ENCODE data around the gene EEF1AKMT3.

EEF1AKMT3 gene

GRCh38 chr12:57749061-57749460, 23.4 kb upstream of the EEF1AKMT3 start:
- no peak for TF ChIP-seq CTCF (conservative IDR thresholded peaks at IDR 0.05)
- TF ChIP-seq ZFX (IDR thresholded peaks at IDR 0.05), result no peak
- H3K27ac ChIP-seq, result no peak overlapping the region

DNA sequence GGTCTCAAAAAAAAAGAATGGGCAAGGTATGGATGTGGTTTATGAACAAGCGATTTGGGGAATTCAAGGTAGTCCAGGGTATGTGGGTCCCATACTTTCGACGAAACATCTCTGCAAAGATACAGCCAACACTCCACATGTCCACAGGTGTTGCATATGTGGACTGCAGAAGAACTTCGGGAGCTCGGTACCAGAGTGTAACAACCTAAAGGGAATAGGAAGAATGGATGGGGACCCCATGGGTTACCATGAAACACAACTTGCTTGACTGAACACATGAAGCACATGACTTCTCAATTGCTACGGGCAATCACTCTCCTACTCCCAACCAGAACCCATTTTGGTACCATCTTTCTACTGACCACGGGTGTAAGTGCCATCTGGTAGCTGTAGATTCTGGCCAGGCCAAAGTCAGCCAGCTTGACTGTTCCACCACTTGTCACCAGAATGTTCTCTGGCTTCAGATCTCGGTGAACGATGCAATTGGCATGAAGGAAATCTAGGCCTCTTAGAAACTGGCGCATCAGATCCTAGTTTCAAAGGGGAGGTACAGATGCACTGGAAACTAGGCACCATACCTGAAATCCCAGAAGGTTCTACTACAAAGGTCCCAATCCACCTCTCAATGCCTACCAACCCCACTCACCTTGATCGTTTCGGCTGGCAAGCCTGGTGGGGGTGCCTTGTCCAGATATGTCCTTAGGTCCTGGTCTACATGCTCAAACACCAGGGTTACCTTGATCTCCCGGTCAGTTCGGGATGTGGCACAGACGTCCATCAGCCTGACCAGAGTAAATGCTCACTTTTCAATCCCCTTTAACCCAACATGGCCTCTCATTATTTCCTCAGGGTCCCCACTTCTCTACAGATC, 21.6 kb upstream of the EEF1AKMT3 start:
- TF ChIP-seq CTCF (conservative IDR thresholded peaks at IDR 0.05) (no peak), ZFX (IDR thresholded peaks at IDR 0.05) (no peak)
- peak overlapping the region; percentile 92 for H3K27ac ChIP-seq

DNA sequence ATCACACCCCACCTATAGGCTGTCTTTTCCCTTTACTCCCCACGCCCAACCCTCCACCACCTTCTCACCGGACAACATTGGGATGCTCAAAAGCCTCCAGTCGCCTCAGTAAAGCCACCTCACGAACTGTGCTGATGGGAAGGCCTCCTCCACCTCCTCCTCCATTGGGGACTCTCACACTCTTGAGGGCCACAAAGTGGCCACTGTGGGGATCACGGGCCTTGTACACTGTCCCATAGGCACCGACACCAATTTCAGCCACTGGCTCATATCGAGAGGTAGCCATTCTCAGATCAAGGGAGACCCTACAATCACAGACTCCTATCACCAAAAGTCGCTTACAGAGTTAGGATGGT, 21.0 kb upstream of the EEF1AKMT3 start:
- TF ChIP-seq ZFX (IDR thresholded peaks at IDR 0.05) (no peak), CTCF (conservative IDR thresholded peaks at IDR 0.05) (no peak)
- H3K27ac ChIP-seq, result peak overlapping the region; percentile 92

DNA sequence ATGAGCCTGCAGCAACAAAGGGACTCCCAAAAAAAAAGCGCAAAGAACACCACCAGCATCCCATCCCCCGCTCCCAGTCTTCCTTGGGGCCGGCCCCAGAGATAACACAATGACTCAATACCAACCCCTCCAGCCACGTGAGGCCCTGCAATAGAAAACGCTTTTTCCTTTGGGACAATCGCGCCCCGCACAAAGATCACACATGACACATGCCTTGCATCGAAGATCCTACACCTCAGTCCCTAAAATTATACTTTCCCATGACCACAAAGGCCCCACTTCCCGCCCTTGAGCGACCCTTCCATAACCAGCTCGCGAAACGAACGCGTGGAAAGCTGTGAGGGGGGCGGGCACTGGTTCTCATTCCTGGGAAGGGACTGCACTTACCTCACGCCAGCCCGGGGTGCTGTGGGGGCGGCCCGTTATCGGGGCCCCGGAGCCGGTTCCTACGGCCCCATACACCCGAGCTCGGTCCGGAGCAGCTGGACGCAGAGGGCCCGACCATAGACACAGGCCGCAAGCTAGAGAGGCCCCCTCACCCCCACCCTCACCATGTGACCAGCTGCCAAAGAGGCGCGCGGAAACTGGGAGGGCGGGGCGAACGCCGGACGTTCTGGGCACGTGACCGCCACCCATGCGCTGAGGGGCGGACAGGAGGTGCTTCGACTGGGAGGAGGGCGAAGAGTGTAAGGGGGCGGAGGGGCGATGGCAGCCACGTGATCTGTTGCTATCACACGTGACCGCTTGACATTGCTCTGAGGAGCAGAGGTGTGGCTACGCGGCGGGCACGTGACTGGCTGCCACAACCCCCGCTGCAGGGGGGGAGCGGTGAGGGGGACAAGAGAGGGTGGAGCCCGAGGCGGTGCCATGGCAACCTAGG, 20.4 kb upstream of the EEF1AKMT3 start, which contains the start of gene CDK4:
Gene CDK4 (minus strand): TSS at position 523 of the 880 bp plus-strand sequence. CDS start 593 bp downstream, outside the sequence.
- peak within 1 kb of the TSS; percentile 92 for H3K27ac ChIP-seq
- TF ChIP-seq CTCF (conservative IDR thresholded peaks at IDR 0.05) (no peak), ZFX (IDR thresholded peaks at IDR 0.05) (peak; percentile 87)

DNA sequence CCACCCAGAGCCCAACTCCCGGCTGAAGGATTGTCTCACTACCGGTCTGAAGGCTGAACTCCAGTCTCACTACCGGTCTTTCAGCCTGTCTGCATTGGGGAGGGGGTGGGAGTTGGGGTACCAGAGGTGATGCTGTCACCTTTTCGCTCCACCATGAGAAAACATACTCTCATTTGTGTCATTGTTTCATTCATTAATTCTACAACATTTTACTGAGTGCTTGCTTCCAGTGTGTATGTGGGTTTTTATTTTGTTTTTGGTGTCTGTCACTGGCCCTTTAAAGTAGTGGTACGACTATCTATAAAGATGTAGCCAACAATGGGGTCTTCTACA, 19.8 kb upstream of the EEF1AKMT3 start:
- peak overlapping the region; percentile 92 for H3K27ac ChIP-seq
- TF ChIP-seq ZFX (IDR thresholded peaks at IDR 0.05), result no peak
- no peak for TF ChIP-seq CTCF (conservative IDR thresholded peaks at IDR 0.05)

GRCh38 chr12:57753756-57754337, 18.6 kb upstream of the EEF1AKMT3 start:
- H3K27ac ChIP-seq, result no peak overlapping the region
- TF ChIP-seq CTCF (conservative IDR thresholded peaks at IDR 0.05) (no peak), ZFX (IDR thresholded peaks at IDR 0.05) (no peak)
